SK-N-SH treated with all-trans-retinoic acid at 6 μM for 48 hours (cell line): ENCODE measurements around the gene DENND2A.

ENCODE experiments used
- POU6F1 ChIP-seq: fragments of 250-450 bp; sonication (Bioruptor Pico); IDR thresholded peaks from 2 replicates; pipeline ENCODE4 v1.8.0; 2021; ENCODE audit warnings: low read depth, mild to moderate bottlenecking, moderate library complexity, borderline replicate concordance
- TCF4 ChIP-seq: fragments of 250-450 bp; sonication (Bioruptor Pico); IDR thresholded peaks from 2 replicates; pipeline ENCODE4 v1.8.0; 2021; ENCODE audit warnings: mild to moderate bottlenecking, moderate library complexity, borderline replicate concordance
- ZC3H10 ChIP-seq: fragments of 250-450 bp; sonication (Bioruptor Pico); IDR thresholded peaks from 2 replicates; pipeline ENCODE4 v1.5.1; 2021; ENCODE audit warnings: mild to moderate bottlenecking, moderate library complexity

GRCh38 chr7:140681766-140682165 is 41.2 kb upstream of the DENND2A start:
- TF ChIP-seq TCF4 = no peak
- TF ChIP-seq POU6F1 (CRISPR knock-in tag) = no peak
- no peak for TF ChIP-seq ZC3H10 (CRISPR knock-in tag)
